Stimulated activated naive CD8-positive, alpha-beta T cell treated with anti-CD3 and anti-CD28 coated beads, Interleukin-15, amount 100 ng/mL, for 72 hours (primary cell): ENCODE data around the gene DGKH.
A peak's percentile ranks its signal among the peaks of the same experiment; 100 is the strongest.
"Not testable (repeated sequence)": the region's sequence is repeated elsewhere in the genome, so short reads cannot be mapped to it uniquely, and the experiment has no call there.

ENCODE experiments used
- ATAC-seq: fragments of 150-1000 bp; cut with Tn5 transposase; 2 replicates; pipeline ENCODE4 v1.10.0; 2021; ENCODE audit warnings: mild to moderate bottlenecking, moderate library complexity
- DNase-seq, 2 donors: peaks; one replicate each; pipeline ENCODE4 v3.0.0; 2021 to 2022
- H3K27ac Mint-ChIP-seq, 2 donors: one replicate each; pipeline ENCODE4 v1.8.0; 2022; ENCODE audit warnings: mild to moderate bottlenecking in 2 of 2, mixed read lengths in 2 of 2, moderate library complexity in 2 of 2
- H3K27me3 Mint-ChIP-seq: one replicate; pipeline ENCODE4 v1.8.0; 2022; ENCODE audit warnings: mixed read lengths
- H3K4me1 Mint-ChIP-seq: one replicate; pipeline ENCODE4 v1.8.0; 2022; ENCODE audit warnings: mild to moderate bottlenecking, mixed read lengths
- H3K4me3 Mint-ChIP-seq, 2 donors: one replicate each; pipeline ENCODE4 v1.8.0; 2022; ENCODE audit warnings: mild to moderate bottlenecking in 2 of 2, mixed read lengths in 2 of 2, moderate library complexity in 1 of 2
- H3K9me3 Mint-ChIP-seq, 2 donors: one replicate each; pipeline ENCODE4 v1.8.0; 2022; ENCODE audit warnings: mixed read lengths in 2 of 2

The DGKH gene

GRCh38 chr13:42149136-42149535 is 100.7 kb downstream of the DGKH start:
- Mint-ChIP-seq H3K9me3 (no peaks in the 10 kb centered on the region), H3K4me1 (peaks cover 20% of the 10 kb centered on the region), H3K27me3 (no peaks in the 10 kb centered on the region), H3K27ac (peak overlapping the region in 1 of 2 donors; percentile 30), H3K4me3 (peak overlapping the region in 1 of 2 donors; percentile 6)
- ATAC-seq (no peak), DNase-seq (no peak)

- Mint-ChIP-seq H3K4me1 (peaks cover 20% of the 10 kb centered on the region), H3K9me3 (no peaks in the 10 kb centered on the region), H3K4me3 (no peak overlapping the region), H3K27me3 (no peaks in the 10 kb centered on the region), H3K27ac (no peak overlapping the region)
- DNase-seq: no peak
- no peak for ATAC-seq
Observed at GRCh38 chr13:42151781-42152180, 103.3 kb downstream of the DGKH start.

GRCh38 chr13:42152495-42152894 is 104.0 kb downstream of the DGKH start:
- no peaks in the 10 kb centered on the region for H3K9me3 Mint-ChIP-seq
- ATAC-seq (no peak), DNase-seq (no peak)
- H3K27ac Mint-ChIP-seq: no peak overlapping the region
- H3K27me3 Mint-ChIP-seq: no peaks in the 10 kb centered on the region
- H3K4me3 Mint-ChIP-seq: no peak overlapping the region
- H3K4me1 Mint-ChIP-seq: peaks cover 20% of the 10 kb centered on the region

DNA sequence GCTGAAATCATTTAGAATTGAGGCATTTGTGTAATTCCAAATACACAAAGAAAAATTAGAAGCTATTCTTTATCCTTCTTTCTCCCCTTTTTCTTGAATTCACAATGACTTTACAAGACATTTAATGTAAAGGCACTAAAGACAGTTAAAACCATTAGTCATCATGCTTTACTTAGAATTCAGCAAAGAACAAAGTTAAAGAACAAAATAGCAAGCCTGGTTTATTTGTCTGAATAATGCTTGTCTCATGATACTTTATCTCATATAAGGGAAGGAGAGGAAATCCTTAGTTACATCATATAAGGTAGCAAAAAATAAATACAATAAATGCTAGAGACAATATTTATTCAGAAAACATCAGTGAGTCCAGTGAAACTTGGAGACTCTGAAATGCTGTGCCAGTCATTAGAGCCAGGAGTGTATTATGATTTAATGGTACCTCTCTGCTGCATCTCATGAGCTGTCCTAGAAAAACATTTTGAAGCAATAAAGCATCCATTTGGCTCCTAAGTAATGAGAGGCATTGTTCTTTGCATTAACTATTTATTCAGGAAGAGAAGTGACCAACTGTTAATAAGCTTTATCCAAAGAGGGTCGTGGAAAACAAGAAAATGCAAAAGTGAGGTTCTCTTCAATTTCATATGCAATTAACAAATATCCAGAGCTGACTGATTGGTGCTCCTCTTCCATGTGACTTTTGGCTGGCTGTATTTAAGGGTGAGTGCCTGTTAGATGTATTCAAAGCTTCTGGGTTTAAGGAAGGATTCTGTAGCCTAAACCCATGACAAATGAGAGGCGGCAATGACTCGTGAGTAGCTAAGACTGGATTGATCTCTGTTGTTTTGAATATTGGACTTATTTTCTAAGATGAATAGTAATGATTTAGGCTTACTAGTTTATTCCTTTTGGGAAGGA is 105.0 kb downstream of the DGKH start:
- Mint-ChIP-seq H3K27ac (peak overlapping the region in 1 of 2 donors; percentile 81), H3K4me1 (peaks cover 15% of the 10 kb centered on the region), H3K27me3 (no peaks in the 10 kb centered on the region), H3K4me3 (no peak overlapping the region), H3K9me3 (no peaks in the 10 kb centered on the region)
- ATAC-seq (no peak), DNase-seq (no peak)

- Mint-ChIP-seq H3K27ac (no peak overlapping the region), H3K4me3 (no peak overlapping the region), H3K4me1 (peaks cover 5% of the 10 kb centered on the region), H3K9me3 (no peaks in the 10 kb centered on the region), H3K27me3 (no peaks in the 10 kb centered on the region)
- no peak for DNase-seq
- no peak for ATAC-seq
Observed at GRCh38 chr13:42155251-42155650, 106.8 kb downstream of the DGKH start.

- not testable (repeated sequence) for DNase-seq, H3K4me1 Mint-ChIP-seq, H3K9me3 Mint-ChIP-seq, H3K27me3 Mint-ChIP-seq, H3K4me3 Mint-ChIP-seq, H3K27ac Mint-ChIP-seq, ATAC-seq
Observed at GRCh38 chr13:42163338-42163737, 114.9 kb downstream of the DGKH start.

- H3K9me3 Mint-ChIP-seq, DNase-seq, H3K4me3 Mint-ChIP-seq, H3K4me1 Mint-ChIP-seq, H3K27ac Mint-ChIP-seq, H3K27me3 Mint-ChIP-seq, ATAC-seq: not testable (repeated sequence)
Observed at GRCh38 chr13:42163910-42164309, 115.5 kb downstream of the DGKH start.

DNA sequence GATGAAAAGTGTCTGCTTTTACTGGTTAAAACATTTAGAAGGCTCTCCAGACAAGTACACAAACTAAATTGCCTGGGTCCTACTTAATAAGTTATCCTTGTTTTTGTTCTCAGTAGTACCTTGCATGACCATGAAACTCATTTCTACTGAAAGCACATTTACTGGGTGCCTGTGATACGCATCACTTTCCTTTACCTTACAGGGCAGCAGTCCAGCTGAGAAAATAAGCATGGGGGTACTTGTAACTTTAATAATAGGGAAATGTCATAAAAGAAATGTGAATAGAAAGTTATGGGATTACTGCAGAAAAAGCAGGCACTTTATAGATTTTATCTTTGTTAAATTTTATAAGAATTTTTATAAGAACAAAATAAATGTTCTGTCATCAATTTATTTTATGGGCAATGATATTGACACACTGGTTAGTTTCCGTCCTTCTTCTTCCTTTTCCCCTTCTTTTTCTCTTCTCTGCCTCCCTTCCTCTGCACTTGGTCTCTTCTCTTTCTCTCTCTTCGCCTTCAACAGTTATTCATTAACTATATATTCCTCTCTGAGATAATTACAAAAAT is 116.2 kb downstream of the DGKH start:
- DNase-seq: no peak
- Mint-ChIP-seq H3K9me3 (no peaks in the 10 kb centered on the region), H3K4me3 (no peak overlapping the region), H3K27me3 (no peaks in the 10 kb centered on the region), H3K27ac (no peak overlapping the region), H3K4me1 (no peaks in the 10 kb centered on the region)
- ATAC-seq: no peak

GRCh38 chr13:42168496-42168895 is 120.0 kb downstream of the DGKH start:
- H3K4me3 Mint-ChIP-seq: no peak overlapping the region
- ATAC-seq (no peak), DNase-seq (no peak)
- H3K27ac Mint-ChIP-seq: no peak overlapping the region
- no peaks in the 10 kb centered on the region for H3K4me1 Mint-ChIP-seq
- H3K27me3 Mint-ChIP-seq: no peaks in the 10 kb centered on the region
- H3K9me3 Mint-ChIP-seq: no peaks in the 10 kb centered on the region

DNA sequence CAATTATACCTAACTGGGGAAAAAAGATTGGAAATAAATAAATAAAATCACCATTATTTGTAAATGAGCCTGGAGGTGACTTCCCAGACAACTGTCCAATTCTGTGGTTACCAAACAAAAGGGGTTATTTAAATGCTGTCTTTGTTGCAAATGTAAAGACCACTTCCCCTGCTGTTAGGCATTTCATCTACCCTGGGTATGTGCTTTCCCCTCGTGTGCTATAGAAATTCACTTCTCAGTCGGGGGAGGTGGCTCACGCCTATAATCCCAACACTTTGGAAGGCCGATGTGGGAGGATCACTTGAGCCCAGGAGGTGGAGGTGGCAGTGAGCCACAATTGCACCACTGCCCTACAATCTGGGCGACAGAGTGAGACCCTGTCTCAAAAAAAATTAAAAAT is 121.6 kb downstream of the DGKH start:
- Mint-ChIP-seq H3K27me3 (no peaks in the 10 kb centered on the region), H3K9me3 (no peaks in the 10 kb centered on the region), H3K4me3 (no peak overlapping the region), H3K4me1 (peaks cover 9% of the 10 kb centered on the region), H3K27ac (no peak overlapping the region)
- no peak for DNase-seq
- ATAC-seq: no peak

DNA sequence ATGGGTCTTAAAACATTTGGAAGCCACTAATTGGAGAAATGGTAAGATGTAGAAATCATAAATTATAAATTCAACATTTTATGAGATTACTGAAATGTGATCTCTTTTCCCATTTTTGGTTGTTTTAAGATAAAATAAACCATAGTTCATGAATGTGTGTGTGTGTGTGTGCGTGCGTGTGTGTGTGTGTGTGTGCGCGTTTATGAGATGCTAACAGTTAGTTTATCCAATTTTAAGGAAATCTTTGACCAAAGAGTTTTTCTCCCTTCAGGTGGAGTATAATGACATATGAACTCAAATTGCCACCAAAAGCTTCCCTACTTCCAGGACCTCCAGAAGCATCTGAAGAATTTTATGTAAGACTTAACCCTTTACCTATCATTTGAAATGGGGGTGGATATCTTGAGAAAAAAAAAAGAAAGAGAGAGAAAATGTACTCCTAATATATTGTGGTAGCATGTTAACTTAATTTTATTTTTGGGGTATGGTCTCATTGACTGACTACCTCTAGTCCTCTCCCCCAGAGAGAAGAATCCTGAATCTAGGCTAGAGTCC is 125.4 kb downstream of the DGKH start:
- Mint-ChIP-seq H3K4me3 (no peak overlapping the region), H3K27ac (peak overlapping the region in 1 of 2 donors; percentile 40), H3K27me3 (no peaks in the 10 kb centered on the region), H3K9me3 (no peaks in the 10 kb centered on the region), H3K4me1 (peaks cover 9% of the 10 kb centered on the region)
- ATAC-seq (no peak), DNase-seq (no peak)

GRCh38 chr13:42174344-42175162 is 126.1 kb downstream of the DGKH start:
- DNase-seq (no peak), ATAC-seq (no peak)
- Mint-ChIP-seq H3K27me3 (no peaks in the 10 kb centered on the region), H3K4me3 (no peak overlapping the region), H3K9me3 (no peaks in the 10 kb centered on the region), H3K27ac (no peak overlapping the region), H3K4me1 (peaks cover 9% of the 10 kb centered on the region)

DNA sequence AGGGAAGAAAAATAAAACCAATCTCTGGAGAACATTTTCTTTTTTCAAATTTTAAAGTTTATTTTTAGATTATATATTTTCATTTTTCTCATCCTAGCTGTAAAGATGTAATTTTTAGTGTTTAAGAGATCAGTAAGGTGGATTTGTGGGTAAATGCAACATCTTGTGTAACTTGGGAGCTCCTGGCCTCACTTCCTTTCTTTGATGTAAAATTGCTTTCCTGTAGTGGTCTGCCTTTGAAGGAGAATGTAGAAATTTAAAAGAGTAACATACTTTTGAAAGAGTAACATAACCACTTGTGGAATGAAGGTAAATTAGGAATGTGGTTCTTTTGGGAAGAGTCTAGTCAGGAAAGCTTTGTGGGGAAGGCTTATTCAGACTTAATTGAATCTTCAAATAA is 127.8 kb downstream of the DGKH start:
- Mint-ChIP-seq H3K4me3 (no peak overlapping the region), H3K9me3 (no peaks in the 10 kb centered on the region), H3K4me1 (peaks cover 9% of the 10 kb centered on the region), H3K27ac (no peak overlapping the region), H3K27me3 (no peaks in the 10 kb centered on the region)
- DNase-seq (no peak), ATAC-seq (no peak)

DNA sequence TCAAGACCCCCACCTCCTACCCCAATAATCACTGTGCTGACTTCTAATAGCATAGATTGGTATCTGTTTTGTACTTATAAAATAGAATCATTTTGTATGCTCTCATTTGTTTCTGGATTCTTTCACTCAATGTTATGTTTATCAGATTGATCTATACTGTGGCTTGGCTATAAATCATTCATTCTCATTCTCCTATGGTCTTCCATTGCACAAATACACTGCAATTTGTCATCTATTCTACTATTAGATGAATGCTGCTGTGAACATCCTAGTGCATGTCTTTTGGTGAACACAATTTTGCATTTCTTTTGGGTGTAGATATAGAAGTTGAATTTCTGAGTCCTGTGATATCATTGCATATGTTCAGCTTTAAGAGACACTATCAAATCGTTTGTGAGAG is 128.7 kb downstream of the DGKH start:
- H3K9me3 Mint-ChIP-seq: no peaks in the 10 kb centered on the region
- no peak for DNase-seq
- ATAC-seq: no peak
- no peak overlapping the region for H3K27ac Mint-ChIP-seq
- H3K27me3 Mint-ChIP-seq: no peaks in the 10 kb centered on the region
- H3K4me3 Mint-ChIP-seq: no peak overlapping the region
- H3K4me1 Mint-ChIP-seq: peaks cover 9% of the 10 kb centered on the region

- H3K4me1 Mint-ChIP-seq: no peaks in the 10 kb centered on the region
- H3K9me3 Mint-ChIP-seq: no peaks in the 10 kb centered on the region
- H3K27ac Mint-ChIP-seq: no peak overlapping the region
- no peaks in the 10 kb centered on the region for H3K27me3 Mint-ChIP-seq
- DNase-seq (no peak), ATAC-seq (no peak)
- no peak overlapping the region for H3K4me3 Mint-ChIP-seq
Observed at GRCh38 chr13:42181381-42181953, 133.0 kb downstream of the DGKH start.
